GM19025 (cell line): ENCODE measurements around the gene FOXP1.

Experiments used
- ATAC-seq: cut with Tn5 transposase; IDR thresholded peaks from one replicate; pipeline ENCODE4 v1.9.1; 2021; ENCODE audit warnings: mild to moderate bottlenecking, low read depth, moderate library complexity; ENCODE audit not compliant: unreplicated experiment

FOXP1 gene

GRCh38 chr3:71583566-71584393, at the start of gene FOXP1:
FOXP1 (minus strand) TSS chr3:71583728; CDS start chr3:71198381, 385,347 bp downstream.
- ATAC-seq = no peak

GRCh38 chr3:71629711-71630110, 46.2 kb upstream of the FOXP1 start:
- ATAC-seq = no peak

DNA sequence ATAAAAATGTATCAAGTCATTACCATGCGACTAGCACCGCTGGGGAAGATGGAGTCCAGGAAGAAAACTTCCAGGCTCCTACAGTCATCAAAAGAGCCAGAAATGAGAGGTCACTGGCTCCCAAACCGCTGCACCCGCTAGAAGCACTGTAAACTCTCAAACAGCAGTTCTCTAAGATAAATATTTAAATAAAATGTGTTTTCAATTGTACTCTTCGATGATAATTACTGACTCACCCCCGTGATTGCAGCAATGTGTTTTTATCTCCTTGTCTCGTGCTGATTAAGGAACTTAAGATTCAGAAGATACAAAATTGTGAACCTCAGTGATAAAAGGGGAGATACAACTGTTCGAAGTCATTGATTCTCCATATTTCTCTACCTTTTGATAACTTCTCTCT, 45.8 kb upstream of the FOXP1 start:
- no peak for ATAC-seq

- no peak for ATAC-seq
Measured at GRCh38 chr3:71628522-71628921, 45.0 kb upstream of the FOXP1 start.

DNA sequence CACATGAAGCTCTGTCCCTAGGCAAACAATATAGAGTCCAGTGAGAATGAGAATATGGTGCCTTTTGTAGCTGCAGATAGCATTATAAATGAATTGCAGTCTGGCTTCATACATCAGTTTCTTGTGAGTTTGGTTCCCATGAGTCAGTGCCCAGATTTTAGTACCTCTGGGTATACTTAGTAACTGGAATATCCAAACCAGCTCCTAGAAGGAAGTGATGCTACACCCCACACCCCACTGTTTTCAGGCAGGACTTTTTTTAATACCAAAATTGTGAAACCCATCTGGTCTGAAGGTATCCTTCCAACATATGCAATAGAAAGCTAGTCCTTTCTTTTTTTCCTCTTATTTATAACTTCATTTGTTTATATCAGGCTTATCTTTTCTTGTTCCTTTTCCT, 42.1 kb upstream of the FOXP1 start:
- no peak for ATAC-seq

DNA sequence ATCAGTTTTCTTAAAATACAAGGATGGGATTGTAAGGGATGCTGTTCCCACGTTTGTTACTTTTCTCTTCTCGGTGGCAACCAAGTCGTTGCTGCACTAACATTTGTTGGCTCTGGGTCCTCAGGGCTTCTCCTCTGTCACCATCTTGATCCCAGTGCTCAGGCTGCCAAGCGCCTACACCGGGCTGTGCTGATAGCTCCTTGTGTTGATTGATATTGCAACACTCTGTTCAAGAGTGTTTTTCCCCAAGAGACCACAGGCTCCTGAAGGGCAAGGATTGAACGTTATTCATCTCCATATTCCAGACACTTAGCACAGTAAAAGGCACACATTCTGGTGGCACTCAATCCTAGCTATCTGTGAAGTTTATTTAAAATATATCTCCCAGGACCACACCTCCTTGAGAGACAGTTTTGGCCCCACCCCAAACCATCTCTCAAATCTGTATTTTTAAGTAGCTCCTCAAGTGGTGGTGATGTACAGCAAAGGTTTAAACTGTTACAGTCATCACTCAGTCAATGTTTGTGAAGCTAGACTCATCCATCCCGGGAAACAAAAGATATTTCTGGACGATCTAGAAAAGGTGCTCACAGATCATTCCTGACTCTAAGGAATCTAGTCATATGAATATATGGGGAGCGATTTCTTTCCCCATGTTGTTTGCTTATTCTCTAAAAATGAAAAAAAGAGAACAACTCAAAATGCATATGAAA, 38.5 kb upstream of the FOXP1 start:
- no peak for ATAC-seq

GRCh38 chr3:71618538-71618937, 35.0 kb upstream of the FOXP1 start:
- ATAC-seq = no peak

DNA sequence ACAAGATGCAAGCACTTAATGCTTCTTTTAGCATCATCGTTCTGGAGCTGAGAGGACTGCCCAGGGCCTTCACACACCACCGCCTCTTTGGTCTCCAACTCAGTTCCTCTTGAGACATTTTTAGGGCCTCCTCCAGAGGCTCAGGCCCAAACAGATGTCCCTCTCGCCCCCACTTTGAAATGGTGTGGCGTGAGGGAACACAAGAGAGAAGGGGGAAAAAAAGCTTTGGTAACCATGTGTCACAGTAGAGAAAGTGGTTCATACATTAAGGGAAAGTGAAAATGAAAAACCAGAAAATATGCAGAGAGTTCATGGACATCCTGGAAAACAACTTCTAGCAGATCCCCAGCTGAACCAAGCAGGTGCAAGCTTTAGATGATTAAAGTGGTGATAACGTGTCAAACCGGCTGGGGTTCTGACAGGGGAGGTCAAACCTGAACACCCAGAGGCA, 33.1 kb upstream of the FOXP1 start:
- no peak for ATAC-seq

DNA sequence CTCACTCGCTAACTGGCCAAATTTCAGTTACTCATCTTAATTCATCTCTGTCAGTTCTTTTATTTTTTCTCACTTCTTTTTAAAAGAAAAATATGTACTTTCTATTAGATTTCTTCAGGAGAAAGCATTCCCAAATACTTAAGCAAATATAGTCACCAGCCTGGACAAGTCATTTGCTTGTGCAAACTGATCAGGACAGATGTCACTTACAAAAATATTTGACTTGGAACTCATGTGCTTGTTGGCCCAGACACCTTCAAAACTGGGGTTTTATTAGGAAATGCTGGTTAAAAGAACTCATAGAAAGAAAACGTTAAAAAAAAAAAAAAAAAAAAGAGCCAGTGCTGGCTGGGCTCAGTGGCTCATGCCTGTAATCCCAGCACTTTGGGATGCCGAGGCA, 31.3 kb upstream of the FOXP1 start:
- no peak for ATAC-seq

DNA sequence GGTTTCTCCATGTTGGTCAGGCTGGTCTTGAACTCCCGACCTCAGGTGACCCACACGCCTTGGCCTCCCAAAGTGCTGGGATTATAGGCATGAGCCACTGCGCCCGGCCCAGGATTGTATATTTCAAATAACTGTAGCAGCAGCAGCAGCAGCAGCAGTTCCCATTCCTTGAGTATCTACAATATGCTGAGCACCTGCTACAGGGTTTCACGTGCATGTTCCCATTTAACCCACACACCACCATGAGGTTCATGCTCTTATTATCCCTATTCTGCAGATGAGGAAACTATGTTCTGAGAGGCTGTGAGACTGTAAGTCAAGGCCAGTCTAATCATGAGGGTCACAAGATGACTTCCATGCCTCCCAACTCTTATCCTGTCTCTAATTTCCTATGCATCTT, 30.9 kb upstream of the FOXP1 start:
- ATAC-seq = no peak

- no peak for ATAC-seq
Measured at GRCh38 chr3:71611099-71611498, 27.6 kb upstream of the FOXP1 start.

- ATAC-seq = no peak
Measured at GRCh38 chr3:71607364-71607763, 23.8 kb upstream of the FOXP1 start.

GRCh38 chr3:71606582-71606981, 23.1 kb upstream of the FOXP1 start:
- ATAC-seq = no peak

- no peak for ATAC-seq
Measured at GRCh38 chr3:71602256-71602655, 18.7 kb upstream of the FOXP1 start.

GRCh38 chr3:71601811-71602210, 18.3 kb upstream of the FOXP1 start:
- no peak for ATAC-seq

- no peak for ATAC-seq
Measured at GRCh38 chr3:71600646-71601288, 17.2 kb upstream of the FOXP1 start.

- ATAC-seq = no peak
Measured at GRCh38 chr3:71599416-71599815, 15.9 kb upstream of the FOXP1 start.

- no peak for ATAC-seq
Measured at GRCh38 chr3:71598292-71598691, 14.8 kb upstream of the FOXP1 start.

GRCh38 chr3:71597286-71597685, 13.8 kb upstream of the FOXP1 start:
- no peak for ATAC-seq

- no peak for ATAC-seq
Measured at GRCh38 chr3:71593106-71593505, 9.6 kb upstream of the FOXP1 start.

DNA sequence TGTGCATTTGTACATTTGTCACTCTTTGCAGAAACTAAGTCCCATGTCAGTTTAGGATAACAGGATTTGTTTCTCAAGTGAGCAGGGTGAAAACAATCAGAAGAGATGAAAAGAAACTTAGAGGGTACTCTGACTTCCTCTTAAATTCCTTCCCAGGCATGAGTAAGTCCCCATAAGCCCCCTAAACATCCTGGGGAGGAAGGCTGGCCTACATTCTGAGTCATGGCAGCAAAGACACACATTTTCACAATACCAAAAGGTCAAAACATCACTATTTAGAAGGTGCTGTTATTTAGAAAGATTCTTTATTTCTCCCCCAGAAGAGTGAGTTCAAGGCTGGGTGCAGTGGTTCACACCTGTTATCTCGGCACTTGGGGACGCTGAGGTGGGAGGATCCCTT, 7.6 kb upstream of the FOXP1 start:
- no peak for ATAC-seq
